Esophagus squamous epithelium (tissue), 4 donors: ENCODE measurements around the gene IQGAP2.

Experiments
- CTCF ChIP-seq, 6 experiments: fragments of 450-650 bp in 4 of 6; fragments of 200-600 bp in 2 of 6; sonication (generic) in 2 of 6; IDR thresholded peaks; one replicate each; pipeline ENCODE4 v1.5.1; 2016 to 2019; ENCODE audit warnings: antibody characterized with exemption in 6 of 6, mild to moderate bottlenecking in 4 of 6, moderate library complexity in 4 of 6
- POLR2A ChIP-seq, 4 donors: fragments of 450-650 bp; IDR thresholded peaks; one replicate each; pipeline ENCODE4 v1.6.1; 2017; ENCODE audit warnings: antibody characterized with exemption in 4 of 4, mild to moderate bottlenecking in 4 of 4, moderate library complexity in 3 of 4

GRCh38 chr5:76500633-76501393 lies 97.7 kb downstream of the IQGAP2 start:
- TF ChIP-seq CTCF (IDR thresholded peaks at IDR 0.05): no peak
- no peak for TF ChIP-seq POLR2A (IDR thresholded peaks at IDR 0.05)
